HCT116 (cell line): Measurements from ENCODE around the gene TLR8. TPM values are rescaled to one million over a fixed set of nuclear protein-coding genes. Genes with fewer than 3 reads are reported as not detected.

Experiments
- ATAC-seq: fragments of 200-7000 bp; cut with Tn5 transposase; 2 replicates; pipeline ENCODE4 v1.9.1; 2020; ENCODE audit warnings: mild to moderate bottlenecking, moderate library complexity
- BruUV-seq: library from RNA; stranded (reverse); fragments of 400-500 nt; replicated peaks from 2 replicates; lab custom pipeline; 2021; lab: Mats Ljungman, UMichigan
- CTCF ChIA-PET: fragments of 300-600 bp; sonication (Branson Sonifier 250); formaldehyde crosslinking; loops from one replicate; lab custom pipeline; 2021; ENCODE audit warnings: antibody characterized with exemption; lab: Charles Lee
- POLR2A ChIA-PET: fragments of 300-600, 350-600 bp; sonication (Branson Sonifier 250); formaldehyde crosslinking; loops from one replicate; lab custom pipeline; 2021; ENCODE audit warnings: antibody characterized with exemption; lab: Charles Lee
- RAD21 ChIA-PET, 2 experiments: fragments of 300-600 bp; sonication (Branson Sonifier 250); formaldehyde crosslinking; loops; one replicate each; lab custom pipeline; 2023; ENCODE audit warnings: low total read pairs in 2 of 2; ENCODE audit not compliant: uncharacterized antibody in 2 of 2, unreplicated experiment in 2 of 2, low non-redundant PET in 1 of 2; lab: Charles Lee
- DNase-seq: peaks from one replicate; pipeline ENCODE4 v3.0.0-alpha.2; 2010; ENCODE audit warnings: low read depth, low spot score
- H2AFZ ChIP-seq: fragments of 200-600 bp; shearing (Covaris generic), sonication (generic); 2 replicates; pipeline ENCODE4 v1.6.1; 2017; ENCODE audit warnings: low read depth, mixed run types, mixed read lengths, antibody characterized with exemption, low read length; ENCODE audit not compliant: poor library complexity, severe bottlenecking
- H3K27ac ChIP-seq: 2 replicates; pipeline ENCODE4 v1.5.1; 2012; ENCODE audit warnings: low read depth, low read length
- H3K27me3 ChIP-seq: fragments of 200-600 bp; sonication (generic); 2 replicates; pipeline ENCODE4 v1.6.1; 2016; ENCODE audit warnings: mixed run types, low read length, mixed read lengths; ENCODE audit not compliant: insufficient read depth
- H3K36me3 ChIP-seq, 2 experiments: fragments of 200-500 bp in 1 of 2; fragments of 200-600 bp in 1 of 2; sonication (Bioruptor generic) in 1 of 2; sonication (generic) in 1 of 2; 2 replicates each; pipeline versions ENCODE4 v1.5.1 to v1.6.1; 2014 to 2016; ENCODE audit warnings: low read length in 2 of 2, inconsistent platforms in 1 of 2, mixed read lengths in 1 of 2, mixed run types in 1 of 2; ENCODE audit not compliant: insufficient read depth in 2 of 2, control insufficient read depth in 1 of 2
- H3K4me1 ChIP-seq, 2 experiments: fragments of 200-600 bp in 1 of 2; sonication (generic) in 1 of 2; 2 replicates each; pipeline versions ENCODE4 v1.5.1 to v1.6.1; 2012 to 2017; ENCODE audit warnings: low read length in 2 of 2, inconsistent platforms in 1 of 2, mild to moderate bottlenecking in 1 of 2, mixed read lengths in 1 of 2, mixed run types in 1 of 2, moderate library complexity in 1 of 2; ENCODE audit not compliant: insufficient read depth in 2 of 2, control insufficient read depth in 1 of 2
- H3K4me2 ChIP-seq: fragments of 200-600 bp; sonication (generic); 2 replicates; pipeline ENCODE4 v1.6.1; 2017; ENCODE audit warnings: mixed run types, low read length, mixed read lengths
- H3K4me3 ChIP-seq, 2 experiments: fragments of 200-600 bp in 1 of 2; sonication (generic) in 1 of 2; replicated peaks in 1 of 2; 2 replicates each; pipeline ENCODE4 v1.5.1; 2011 to 2016; ENCODE audit warnings: low read length in 2 of 2, control low read depth in 1 of 2, low read depth in 1 of 2, mild to moderate bottlenecking in 1 of 2, mixed read lengths in 1 of 2, mixed run types in 1 of 2
- H3K79me2 ChIP-seq: fragments of 200-600 bp; sonication (generic); 2 replicates; pipeline ENCODE4 v1.6.1; 2017; ENCODE audit warnings: mild to moderate bottlenecking, mixed run types, low read length, moderate library complexity, mixed read lengths; ENCODE audit not compliant: insufficient read depth
- H3K9ac ChIP-seq: fragments of 200-600 bp; sonication (generic); 2 replicates; pipeline ENCODE4 v1.6.1; 2016; ENCODE audit warnings: low read length, mixed read lengths
- H3K9me2 ChIP-seq: fragments of 200-600 bp; sonication (generic), shearing (Covaris generic); 2 replicates; pipeline ENCODE4 v1.6.1; 2017; ENCODE audit warnings: mixed run types, mild to moderate bottlenecking, moderate library complexity; ENCODE audit not compliant: insufficient read depth
- H3K9me3 ChIP-seq, 2 experiments: fragments of 200-500 bp in 1 of 2; fragments of 200-600 bp in 1 of 2; sonication (Bioruptor generic) in 1 of 2; sonication (generic) in 1 of 2; 2 replicates each; pipeline ENCODE4 v1.6.1; 2014 to 2017; ENCODE audit warnings: low read length in 2 of 2, mixed read lengths in 2 of 2, inconsistent platforms in 1 of 2, low read depth in 1 of 2, mild to moderate bottlenecking in 1 of 2, mixed run types in 1 of 2, moderate library complexity in 1 of 2; ENCODE audit not compliant: control insufficient read depth in 1 of 2, insufficient read depth in 1 of 2
- H4K20me1 ChIP-seq: fragments of 200-600 bp; sonication (generic), shearing (Covaris generic); 2 replicates; pipeline ENCODE4 v1.6.1; 2017; ENCODE audit warnings: mixed run types, mild to moderate bottlenecking, moderate library complexity; ENCODE audit not compliant: insufficient read depth
- CEBPB ChIP-seq: IDR thresholded peaks from 2 replicates; pipeline ENCODE4 v1.6.1; 2012; ENCODE audit warnings: low read depth
- EZH2 ChIP-seq: fragments of 200-600 bp; sonication (generic); IDR thresholded peaks from 2 replicates; pipeline ENCODE4 v1.6.1; 2017; ENCODE audit warnings: antibody characterized with exemption, mixed run types
- JUND ChIP-seq: IDR thresholded peaks from 2 replicates; pipeline ENCODE4 v1.6.1; 2012
- POLR2A ChIP-seq: IDR thresholded peaks from 2 replicates; pipeline ENCODE4 v1.7.0; 2011; ENCODE audit warnings: borderline replicate concordance; ENCODE audit not compliant: insufficient read depth, insufficient read length; ENCODE audit errors: extremely low read depth
- RAD21 ChIP-seq: IDR thresholded peaks from 2 replicates; pipeline ENCODE4 v1.6.1; 2012; ENCODE audit warnings: low read depth, mild to moderate bottlenecking
- SIN3A ChIP-seq: IDR thresholded peaks from 2 replicates; pipeline ENCODE4 v1.6.1; 2012; ENCODE audit warnings: low read depth
- SP1 ChIP-seq: IDR thresholded peaks from 2 replicates; pipeline ENCODE4 v1.6.1; 2012; ENCODE audit warnings: low read depth
- SRF ChIP-seq: IDR thresholded peaks from 2 replicates; pipeline ENCODE4 v1.6.1; 2012; ENCODE audit warnings: low read depth
- TCF7L2 ChIP-seq: IDR thresholded peaks from 2 replicates; pipeline ENCODE4 v1.7.0; 2011; ENCODE audit warnings: borderline replicate concordance, inconsistent platforms; ENCODE audit not compliant: insufficient read depth, insufficient read length; ENCODE audit errors: extremely low read depth
- intact Hi-C: fragments of 100-400 bp; cut with micrococcal nuclease; formaldehyde crosslinking; loops from 2 replicates; pipeline ENCODE4 v1.10.0; 2022
- total RNA-seq: library from RNA; stranded (reverse); gene quantifications from one replicate; pipeline ENCODE4 v1.2.1, GENCODE V29; 2021; ENCODE audit not compliant: unreplicated experiment
- TF ChIP-seq, protein P1 (sequence below): IDR thresholded peaks from 2 replicates; pipeline ENCODE4 v1.6.1; 2012; ENCODE audit warnings: low read depth
- TF ChIP-seq, protein P2 (sequence below), 3 experiments: fragments of 200-600 bp in 1 of 3; sonication (generic) in 1 of 3; IDR thresholded peaks in 2 of 3; conservative IDR thresholded peaks in 1 of 3; 2 replicates each; pipeline ENCODE4 v1.5.1; 2012 to 2017; ENCODE audit warnings: low read depth in 2 of 3, low read length in 2 of 3, antibody characterized with exemption in 1 of 3, borderline replicate concordance in 1 of 3, control low read depth in 1 of 3, mild to moderate bottlenecking in 1 of 3, mixed read lengths in 1 of 3, mixed run types in 1 of 3, moderate library complexity in 1 of 3; ENCODE audit not compliant: insufficient read depth in 1 of 3
- TF ChIP-seq, protein P3 (sequence below): IDR thresholded peaks from 2 replicates; pipeline ENCODE4 v1.6.1; 2011; ENCODE audit warnings: mild to moderate bottlenecking, low read length, moderate library complexity; ENCODE audit not compliant: insufficient replicate concordance; ENCODE audit errors: extremely low read depth

TLR8 gene
- total RNA-seq, 1 experiment from 2014 or later = not detected

DNA sequence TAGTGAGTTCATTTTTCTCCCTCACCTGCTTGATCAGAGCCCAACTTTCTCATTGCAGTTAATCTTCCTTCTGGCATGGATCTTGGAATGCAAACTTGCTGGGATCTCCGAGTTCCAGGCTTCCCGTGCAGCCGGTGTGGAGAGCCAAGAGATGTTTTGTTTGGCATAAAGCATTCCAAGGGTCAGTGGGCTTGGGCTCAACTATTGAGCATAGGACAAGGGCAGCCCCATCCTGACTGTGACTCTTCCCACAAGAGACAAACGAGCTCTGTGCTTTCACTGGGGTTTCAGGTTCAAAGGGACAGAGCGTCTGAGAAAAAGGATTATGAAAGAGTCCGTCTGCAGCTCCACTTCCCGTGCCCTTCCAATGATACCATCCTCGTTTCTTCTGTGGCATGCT, 29.0 kb upstream of the TLR8 start:
- CTCF ChIA-PET = interaction anchor here (1.3 kb wide), 1 partner anchor 63 kb away, joined by 3 read pairs; no protein-coding TSS in a partner anchor
- POLR2A ChIA-PET = no interaction called here
- BruUV-seq = no TSS peak
- no peak overlapping the region for H3K4me2 ChIP-seq
- no peaks in the 10 kb centered on the region for H3K27me3 ChIP-seq
- no peaks in the 10 kb centered on the region for H3K9me2 ChIP-seq
- H3K79me2 ChIP-seq = no peaks in the 10 kb centered on the region
- H2AFZ ChIP-seq = no peak overlapping the region
- intact Hi-C loops = no loop called here
- no peak for DNase-seq
- H3K4me3 ChIP-seq = no peak overlapping the region
- RAD21 ChIA-PET = no interaction called here
- H3K9me3 ChIP-seq = no peaks in the 10 kb centered on the region
- H4K20me1 ChIP-seq = no peaks in the 10 kb centered on the region
- no peaks in the 10 kb centered on the region for H3K4me1 ChIP-seq
- no peaks in the 10 kb centered on the region for H3K36me3 ChIP-seq
- ATAC-seq = no peak
- TF ChIP-seq SIN3A = no peak
- no peak for TF ChIP-seq EZH2
- TF ChIP-seq SP1 = no peak
- TF ChIP-seq, all 23 proteins: peak for 0
- Histone ChIP-seq H3K9ac (no peak overlapping the region), H3K27ac (no peak overlapping the region)

DNA sequence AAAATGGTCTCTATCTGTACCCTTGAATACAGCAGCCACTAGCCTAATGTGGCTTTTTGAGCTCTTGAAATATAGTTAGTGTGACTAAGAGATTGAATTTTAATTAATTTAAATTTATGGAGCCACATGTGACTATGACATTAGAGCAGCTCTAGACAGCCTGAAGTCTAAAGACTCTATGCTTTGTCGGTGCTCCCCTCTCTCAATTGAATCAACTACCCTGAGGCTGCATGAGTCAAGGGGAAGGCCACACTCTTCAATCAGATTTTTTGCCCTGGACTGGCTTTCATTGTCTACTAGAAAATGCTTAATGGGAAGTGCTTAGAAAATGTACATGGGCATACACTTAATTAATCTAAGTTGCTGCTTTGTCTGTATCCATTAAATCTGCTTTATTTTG, 27.9 kb upstream of the TLR8 start:
- H3K4me1 ChIP-seq = no peaks in the 10 kb centered on the region
- no peaks in the 10 kb centered on the region for H3K36me3 ChIP-seq
- no peak for ATAC-seq
- H3K27me3 ChIP-seq = no peaks in the 10 kb centered on the region
- ChIA-PET RAD21 (no interaction called here), CTCF (no interaction called here), POLR2A (no interaction called here)
- TF ChIP-seq RAD21 (no peak), JUND (no peak), CEBPB (no peak), EZH2 (no peak), TCF7L2 (no peak), POLR2A (no peak), SIN3A (no peak), SRF (no peak)
- TF ChIP-seq, protein P1, sequence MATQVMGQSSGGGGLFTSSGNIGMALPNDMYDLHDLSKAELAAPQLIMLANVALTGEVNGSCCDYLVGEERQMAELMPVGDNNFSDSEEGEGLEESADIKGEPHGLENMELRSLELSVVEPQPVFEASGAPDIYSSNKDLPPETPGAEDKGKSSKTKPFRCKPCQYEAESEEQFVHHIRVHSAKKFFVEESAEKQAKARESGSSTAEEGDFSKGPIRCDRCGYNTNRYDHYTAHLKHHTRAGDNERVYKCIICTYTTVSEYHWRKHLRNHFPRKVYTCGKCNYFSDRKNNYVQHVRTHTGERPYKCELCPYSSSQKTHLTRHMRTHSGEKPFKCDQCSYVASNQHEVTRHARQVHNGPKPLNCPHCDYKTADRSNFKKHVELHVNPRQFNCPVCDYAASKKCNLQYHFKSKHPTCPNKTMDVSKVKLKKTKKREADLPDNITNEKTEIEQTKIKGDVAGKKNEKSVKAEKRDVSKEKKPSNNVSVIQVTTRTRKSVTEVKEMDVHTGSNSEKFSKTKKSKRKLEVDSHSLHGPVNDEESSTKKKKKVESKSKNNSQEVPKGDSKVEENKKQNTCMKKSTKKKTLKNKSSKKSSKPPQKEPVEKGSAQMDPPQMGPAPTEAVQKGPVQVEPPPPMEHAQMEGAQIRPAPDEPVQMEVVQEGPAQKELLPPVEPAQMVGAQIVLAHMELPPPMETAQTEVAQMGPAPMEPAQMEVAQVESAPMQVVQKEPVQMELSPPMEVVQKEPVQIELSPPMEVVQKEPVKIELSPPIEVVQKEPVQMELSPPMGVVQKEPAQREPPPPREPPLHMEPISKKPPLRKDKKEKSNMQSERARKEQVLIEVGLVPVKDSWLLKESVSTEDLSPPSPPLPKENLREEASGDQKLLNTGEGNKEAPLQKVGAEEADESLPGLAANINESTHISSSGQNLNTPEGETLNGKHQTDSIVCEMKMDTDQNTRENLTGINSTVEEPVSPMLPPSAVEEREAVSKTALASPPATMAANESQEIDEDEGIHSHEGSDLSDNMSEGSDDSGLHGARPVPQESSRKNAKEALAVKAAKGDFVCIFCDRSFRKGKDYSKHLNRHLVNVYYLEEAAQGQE = no peak
- TF ChIP-seq, protein P2, sequence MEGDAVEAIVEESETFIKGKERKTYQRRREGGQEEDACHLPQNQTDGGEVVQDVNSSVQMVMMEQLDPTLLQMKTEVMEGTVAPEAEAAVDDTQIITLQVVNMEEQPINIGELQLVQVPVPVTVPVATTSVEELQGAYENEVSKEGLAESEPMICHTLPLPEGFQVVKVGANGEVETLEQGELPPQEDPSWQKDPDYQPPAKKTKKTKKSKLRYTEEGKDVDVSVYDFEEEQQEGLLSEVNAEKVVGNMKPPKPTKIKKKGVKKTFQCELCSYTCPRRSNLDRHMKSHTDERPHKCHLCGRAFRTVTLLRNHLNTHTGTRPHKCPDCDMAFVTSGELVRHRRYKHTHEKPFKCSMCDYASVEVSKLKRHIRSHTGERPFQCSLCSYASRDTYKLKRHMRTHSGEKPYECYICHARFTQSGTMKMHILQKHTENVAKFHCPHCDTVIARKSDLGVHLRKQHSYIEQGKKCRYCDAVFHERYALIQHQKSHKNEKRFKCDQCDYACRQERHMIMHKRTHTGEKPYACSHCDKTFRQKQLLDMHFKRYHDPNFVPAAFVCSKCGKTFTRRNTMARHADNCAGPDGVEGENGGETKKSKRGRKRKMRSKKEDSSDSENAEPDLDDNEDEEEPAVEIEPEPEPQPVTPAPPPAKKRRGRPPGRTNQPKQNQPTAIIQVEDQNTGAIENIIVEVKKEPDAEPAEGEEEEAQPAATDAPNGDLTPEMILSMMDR (IDR thresholded peaks at IDR 0.05 in 2 of 3, conservative IDR thresholded peaks at IDR 0.05 in 1 of 3; ENCODE audit: borderline replicate concordance in 1 of 3, insufficient read depth in 1 of 3, low read depth in 2 of 3, low read length in 2 of 3) = no peak
- TF ChIP-seq, protein P3, sequence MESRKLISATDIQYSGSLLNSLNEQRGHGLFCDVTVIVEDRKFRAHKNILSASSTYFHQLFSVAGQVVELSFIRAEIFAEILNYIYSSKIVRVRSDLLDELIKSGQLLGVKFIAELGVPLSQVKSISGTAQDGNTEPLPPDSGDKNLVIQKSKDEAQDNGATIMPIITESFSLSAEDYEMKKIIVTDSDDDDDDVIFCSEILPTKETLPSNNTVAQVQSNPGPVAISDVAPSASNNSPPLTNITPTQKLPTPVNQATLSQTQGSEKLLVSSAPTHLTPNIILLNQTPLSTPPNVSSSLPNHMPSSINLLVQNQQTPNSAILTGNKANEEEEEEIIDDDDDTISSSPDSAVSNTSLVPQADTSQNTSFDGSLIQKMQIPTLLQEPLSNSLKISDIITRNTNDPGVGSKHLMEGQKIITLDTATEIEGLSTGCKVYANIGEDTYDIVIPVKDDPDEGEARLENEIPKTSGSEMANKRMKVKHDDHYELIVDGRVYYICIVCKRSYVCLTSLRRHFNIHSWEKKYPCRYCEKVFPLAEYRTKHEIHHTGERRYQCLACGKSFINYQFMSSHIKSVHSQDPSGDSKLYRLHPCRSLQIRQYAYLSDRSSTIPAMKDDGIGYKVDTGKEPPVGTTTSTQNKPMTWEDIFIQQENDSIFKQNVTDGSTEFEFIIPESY = no peak
- H3K9ac ChIP-seq = no peak overlapping the region
- intact Hi-C loops = no loop called here
- H4K20me1 ChIP-seq = no peaks in the 10 kb centered on the region
- H2AFZ ChIP-seq = no peak overlapping the region
- H3K4me3 ChIP-seq = no peak overlapping the region
- BruUV-seq = no TSS peak
- no peaks in the 10 kb centered on the region for H3K9me2 ChIP-seq
- no peak for DNase-seq
- no peaks in the 10 kb centered on the region for H3K9me3 ChIP-seq
- no peak overlapping the region for H3K27ac ChIP-seq
- H3K4me2 ChIP-seq = no peak overlapping the region
- H3K79me2 ChIP-seq = no peaks in the 10 kb centered on the region
